Measurements from ENCODE around the gene MALT1.
"Not testable (repeated sequence)": the region's sequence is repeated elsewhere in the genome, so short reads cannot be mapped to it uniquely, and the experiment has no call there.

MALT1 gene

DNA sequence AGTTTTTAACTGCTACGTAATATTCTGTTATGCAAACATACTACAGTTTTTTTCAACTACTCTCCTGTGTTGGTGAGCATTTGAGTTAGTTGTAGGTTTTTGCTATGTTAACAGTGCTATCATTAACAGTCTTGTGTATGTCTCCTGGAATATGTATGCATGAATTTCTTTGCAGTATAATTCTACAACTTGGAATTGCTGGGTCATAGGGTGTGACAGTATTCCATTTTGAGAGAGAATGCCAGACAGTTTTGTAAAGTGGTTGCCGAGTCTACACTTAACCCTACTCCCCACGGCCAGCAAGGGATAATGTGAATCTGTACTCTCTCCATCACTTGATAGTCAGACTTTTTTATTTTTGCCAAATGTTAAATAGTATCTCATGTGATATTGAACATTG is 67.1 kb downstream of the MALT1 start:
- no peak for DNase-seq

DNA sequence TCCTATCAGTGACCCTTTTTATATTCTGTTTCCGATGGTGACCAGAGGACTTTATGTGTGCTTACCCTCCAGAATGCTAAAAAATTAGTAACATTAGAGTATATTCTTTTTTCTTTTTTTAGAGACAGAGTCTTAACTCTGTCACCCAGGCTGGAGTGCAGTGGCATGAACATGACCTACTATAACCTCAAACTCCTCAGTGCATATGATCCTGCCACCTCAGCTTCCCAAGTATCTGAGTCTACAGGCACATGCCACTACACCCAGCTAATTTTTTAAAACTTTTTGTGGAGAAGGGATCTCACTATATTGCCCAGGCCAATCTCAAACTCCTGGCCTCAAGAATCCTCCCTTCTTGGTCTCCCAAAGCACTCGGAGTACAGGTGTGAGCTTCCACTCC is 74.6 kb downstream of the MALT1 start:
- DNase-seq: no peak

DNA sequence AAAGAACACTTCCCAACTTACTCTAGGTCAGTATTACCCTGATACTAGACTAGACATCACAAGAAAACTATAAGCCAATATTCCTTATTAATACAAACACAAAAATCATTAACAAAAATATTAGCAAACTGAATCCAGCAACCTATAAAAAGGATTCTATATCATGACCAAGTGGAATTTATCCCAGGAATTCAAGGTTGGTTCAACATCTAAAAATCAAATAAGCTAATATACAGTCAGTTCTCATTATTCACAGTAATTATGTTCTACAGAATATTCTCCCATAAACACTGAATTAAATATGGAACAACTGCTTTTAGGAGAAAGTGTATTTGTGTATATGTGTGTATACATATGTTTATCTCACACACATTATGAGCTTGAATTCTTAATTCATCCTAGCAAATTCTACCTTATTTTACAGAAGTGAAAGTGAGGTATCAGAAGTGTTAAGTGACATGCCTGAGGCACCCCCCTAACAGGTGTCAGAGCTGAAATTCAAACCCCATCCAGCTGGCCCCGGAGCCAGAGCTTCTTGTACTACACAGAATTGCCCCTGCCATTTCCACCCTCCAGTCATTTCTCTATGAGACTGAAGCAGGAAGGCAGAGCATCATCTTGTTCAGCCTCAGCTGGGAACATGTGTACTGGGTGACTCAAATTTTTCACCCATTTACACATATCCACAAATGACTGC is 77.8 kb downstream of the MALT1 start:
- DNase-seq: no peak

DNA sequence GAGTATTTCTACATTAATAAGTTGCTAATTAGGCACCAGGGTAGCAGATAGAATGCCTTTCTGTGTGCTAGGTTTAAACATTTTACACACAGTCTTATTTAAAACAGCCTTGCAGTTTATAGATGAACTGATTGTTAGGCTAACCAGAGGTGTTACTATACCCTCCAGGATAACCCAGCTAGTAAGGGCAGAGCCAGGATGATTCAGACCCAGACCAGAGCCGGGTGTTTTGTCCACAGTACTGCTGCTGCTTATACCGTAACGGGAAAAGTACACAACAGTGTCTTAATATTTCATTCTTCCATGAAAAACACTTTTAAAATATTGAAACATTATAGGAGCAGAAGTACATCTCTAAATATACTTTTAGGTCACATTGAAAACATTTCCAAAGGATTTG is 82.7 kb downstream of the MALT1 start:
- DNase-seq: no peak

DNA sequence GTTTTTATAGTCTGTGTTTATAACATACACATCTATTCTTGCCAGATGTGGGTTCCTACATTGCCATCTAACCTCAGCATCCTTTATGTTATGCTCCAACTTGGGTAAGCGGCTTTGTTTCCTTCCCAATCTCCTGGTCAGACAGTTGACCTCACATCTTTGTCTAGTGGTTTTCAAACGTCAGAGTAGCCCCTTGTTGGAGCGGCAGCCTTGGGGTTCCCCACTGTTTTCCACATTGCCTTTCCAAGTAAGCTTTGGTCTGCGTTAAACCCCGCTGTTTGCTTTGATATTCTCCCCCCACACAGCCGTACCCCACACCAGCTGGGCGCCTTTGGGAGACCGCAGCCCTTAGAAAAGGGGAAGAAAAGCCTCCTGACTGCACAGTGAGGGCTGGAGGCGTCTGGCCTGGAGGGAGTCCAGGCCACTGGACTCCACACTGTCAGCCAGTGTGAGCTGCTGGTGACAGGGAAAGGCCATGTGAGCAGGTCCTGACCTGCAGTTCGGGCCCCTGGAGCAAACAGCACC is 83.3 kb downstream of the MALT1 start:
- peak in 1 of 2 donors; percentile 12 for DNase-seq

DNA sequence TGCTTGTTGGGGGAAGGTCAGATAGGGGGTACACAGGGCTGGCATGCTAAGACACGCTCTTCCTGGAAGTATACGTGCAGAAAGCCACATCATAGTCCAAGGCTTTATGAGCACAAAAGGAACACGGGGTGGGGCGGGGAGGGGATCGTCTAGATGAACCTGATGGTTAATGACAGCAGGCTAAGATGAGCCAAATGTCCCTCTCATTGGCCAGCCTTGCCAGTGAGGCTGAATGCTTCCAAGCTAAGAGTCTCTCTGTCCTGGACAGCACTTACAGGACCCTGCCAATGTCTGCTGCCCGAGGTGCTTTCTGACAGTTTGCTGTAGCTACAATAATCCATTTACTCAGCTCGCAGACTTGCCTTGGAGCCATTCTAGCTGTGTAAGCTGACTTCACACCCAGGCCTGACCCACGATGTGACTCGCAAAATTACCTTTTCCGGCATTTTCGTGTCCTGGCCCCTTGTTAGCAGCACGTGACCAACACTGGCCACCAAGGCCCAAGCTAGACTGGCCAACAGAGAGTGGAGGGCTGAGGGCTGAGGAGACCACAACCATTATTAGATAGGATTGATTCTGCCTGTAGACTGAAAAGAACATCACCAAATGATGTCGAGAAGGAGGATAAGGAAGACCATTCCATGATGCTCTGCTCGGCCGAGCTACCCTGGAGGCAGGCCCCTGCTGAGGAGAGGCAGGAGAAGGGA is 84.2 kb downstream of the MALT1 start:
- DNase-seq: no peak

DNA sequence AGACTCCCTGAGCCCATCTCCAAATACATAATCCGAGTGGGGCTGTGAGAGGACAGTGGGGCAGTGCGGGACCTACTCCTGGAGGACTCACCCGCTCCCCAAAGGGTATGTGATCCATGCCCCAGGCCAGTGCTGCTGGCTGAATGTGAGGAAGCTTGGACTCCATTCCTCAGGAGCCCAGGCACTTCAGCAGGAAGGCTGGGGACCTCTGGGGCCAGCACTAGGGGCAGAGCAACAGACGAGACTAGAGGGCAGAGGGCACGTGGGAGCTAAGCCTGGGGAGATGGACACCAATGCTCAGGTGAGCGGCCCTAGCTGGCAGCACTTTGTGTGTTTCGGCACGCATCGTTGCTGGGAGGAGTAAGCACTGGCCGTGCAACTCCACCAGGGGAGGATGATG is 84.9 kb downstream of the MALT1 start:
- no peak for DNase-seq

DNA sequence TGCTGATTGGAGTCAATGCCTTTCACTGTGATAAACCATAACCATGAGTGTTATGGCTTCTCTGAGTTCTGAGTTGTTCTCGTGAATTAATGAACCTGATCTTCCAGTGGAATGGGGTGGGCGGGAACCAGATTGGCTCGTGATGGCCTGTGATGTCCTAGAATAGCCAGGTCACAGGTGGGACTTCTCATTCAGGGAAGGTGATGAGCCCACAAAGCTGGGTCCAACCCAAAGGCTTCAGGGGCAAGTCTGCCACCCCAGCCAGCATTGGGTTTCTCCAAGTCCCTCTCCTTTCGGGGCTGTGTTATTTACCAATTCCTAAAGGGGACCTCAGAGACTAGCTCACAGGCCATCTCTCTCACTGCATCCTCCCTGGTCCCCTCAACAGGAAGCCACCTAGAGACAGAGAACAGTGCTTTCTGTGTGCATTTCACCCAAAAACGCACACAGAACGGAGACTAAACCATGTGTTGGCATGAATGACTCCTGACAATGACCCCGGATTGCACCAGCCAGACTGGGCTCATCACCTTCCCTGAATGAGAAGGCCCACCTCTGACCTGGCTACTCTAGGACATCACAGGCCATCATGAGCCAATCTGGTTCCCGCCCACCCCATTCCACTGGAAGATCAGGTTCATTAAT is 85.5 kb downstream of the MALT1 start:
- DNase-seq: no peak

DNA sequence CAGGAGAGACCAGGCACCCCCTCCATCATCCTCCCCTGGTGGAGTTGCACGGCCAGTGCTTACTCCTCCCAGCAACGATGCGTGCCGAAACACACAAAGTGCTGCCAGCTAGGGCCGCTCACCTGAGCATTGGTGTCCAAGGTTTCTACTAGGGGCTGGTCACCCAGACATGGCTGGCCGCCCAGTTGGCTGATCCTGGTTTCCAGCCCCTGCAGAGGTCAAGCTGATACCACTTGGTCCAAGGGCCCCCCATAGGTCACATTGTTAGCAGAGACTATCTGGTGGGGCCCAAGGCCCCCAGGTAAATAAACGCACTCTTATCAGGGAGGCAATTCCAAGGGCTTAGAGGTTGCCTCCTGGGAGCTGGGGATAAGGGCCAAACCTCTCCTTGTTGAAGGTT is 86.1 kb downstream of the MALT1 start:
- DNase-seq: not testable (repeated sequence)

DNA sequence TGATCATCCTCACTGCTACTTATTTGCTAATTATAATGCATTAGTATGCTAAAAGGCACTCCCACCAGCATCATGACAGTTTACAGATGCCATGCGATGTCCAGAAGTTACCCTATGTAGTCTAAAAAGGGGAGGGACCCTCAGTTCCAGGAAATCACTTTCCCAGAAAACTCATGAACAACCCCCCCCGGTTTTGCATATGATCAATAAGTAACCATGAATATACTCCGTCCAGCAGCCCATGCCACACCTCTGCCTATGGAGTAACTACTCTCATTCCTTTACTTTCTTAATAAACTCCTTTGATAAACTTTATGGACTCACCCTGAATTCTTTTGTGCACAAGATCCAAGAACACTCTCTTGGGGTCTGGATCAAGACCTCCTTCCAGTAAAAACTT is 86.8 kb downstream of the MALT1 start:
- DNase-seq: no peak

DNA sequence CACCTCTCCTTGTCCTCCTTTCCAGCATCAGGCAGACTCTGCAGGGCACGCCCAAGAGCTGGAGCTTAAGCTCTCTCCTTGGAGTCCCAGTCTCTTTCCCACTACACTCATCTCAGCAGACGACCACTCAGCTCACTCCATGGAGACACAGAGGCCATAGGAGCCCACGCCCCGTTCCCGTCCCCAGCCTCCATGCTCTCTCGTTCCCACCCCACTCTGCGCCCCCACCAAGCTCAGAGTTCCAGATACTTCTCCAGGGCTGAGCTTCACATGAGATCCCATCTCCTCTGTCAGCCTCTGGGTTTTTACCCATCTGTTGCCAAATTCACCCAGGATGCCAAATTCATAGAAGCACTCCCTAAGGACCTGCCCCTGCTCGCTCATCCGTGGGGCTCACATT is 87.3 kb downstream of the MALT1 start:
- DNase-seq: no peak

DNA sequence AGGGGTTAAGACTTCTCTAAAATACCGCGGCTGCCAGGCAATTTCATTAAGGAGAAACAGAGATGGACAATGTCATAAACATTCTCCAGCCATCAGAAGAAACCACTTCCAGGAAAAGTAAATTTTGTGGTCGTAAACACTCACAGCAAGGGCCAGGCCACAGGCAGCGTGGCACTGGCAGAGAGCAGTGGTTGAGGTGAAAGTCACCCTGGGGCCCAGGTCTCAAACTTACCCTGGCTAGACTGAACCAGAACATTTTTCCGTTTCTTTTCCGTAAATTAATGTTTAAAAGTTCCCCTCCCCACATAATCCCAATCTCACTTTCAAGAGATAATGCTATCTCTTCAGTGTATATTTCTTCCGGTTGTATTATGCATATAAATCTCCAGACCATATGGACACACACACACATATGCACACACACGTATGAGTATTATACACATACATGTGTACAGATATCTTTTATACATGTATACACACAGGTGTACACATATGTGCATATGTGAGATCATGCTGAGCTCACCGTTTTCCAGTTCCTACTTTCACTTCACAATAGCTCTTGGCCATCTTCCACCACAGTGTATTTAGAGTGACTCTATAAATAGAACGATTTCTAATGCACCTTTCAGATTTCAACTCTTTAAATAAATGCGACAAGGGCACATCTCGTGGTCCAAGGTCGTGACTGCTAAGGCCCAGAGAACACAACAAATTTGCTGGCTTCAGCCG is 90.1 kb downstream of the MALT1 start:
- DNase-seq: no peak

DNA sequence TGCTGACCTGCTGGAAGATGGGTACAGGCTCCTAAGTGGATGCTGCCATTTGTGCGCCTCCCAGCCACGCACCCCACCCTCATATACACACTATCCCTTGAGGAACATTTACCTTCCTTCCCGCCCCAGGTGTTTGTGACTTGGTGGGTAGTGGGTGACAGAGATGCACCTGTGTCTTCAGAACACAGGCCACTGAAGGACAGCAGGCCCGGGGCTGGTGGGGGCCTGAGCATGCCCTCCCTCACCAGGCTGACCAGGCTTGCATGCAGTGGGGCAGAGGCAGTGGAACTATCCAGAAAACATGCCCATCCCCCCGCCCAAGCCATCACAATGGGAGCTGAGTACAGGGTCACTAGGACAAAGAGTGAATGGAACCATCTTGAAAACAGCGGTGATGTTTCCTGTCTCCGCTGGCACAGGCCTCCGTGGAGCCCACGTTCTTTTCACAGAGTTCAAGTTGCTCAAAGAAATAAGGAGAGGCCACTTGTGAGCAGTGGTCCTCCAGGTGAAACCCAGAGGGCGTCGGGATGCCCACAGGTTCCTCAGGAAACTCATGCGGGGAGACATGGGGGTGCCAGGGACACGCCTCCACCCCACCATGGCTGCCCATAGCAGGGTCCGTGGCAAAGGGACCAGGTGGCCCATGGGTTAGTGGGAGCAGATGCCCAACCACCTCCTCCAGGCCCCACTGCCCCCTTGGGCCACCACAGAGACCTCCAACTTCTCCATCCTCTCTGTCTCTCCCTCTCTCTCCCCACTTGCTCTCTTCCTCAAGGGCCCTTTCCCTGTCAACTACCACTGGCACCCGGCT is 90.9 kb downstream of the MALT1 start:
- no peak for DNase-seq

DNA sequence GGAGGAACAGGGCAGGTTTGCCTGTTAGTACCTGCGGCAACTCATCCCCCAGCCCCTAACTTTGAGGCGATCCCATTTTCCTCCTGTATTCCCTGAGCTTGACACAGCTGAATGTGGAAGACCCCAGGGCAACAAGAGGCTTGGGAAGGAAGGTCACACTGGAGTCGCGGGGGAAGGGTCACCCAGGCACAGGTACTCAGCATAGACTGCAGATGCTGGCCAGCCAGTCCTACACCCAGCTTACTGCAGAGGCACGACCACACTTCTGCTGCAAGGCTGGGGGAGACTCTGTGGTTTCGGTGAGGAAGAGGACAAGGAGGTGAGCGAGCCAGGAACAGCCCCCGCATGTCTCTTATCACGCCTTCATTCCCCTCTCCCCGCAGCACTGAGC is 91.5 kb downstream of the MALT1 start:
- DNase-seq: no peak

DNA sequence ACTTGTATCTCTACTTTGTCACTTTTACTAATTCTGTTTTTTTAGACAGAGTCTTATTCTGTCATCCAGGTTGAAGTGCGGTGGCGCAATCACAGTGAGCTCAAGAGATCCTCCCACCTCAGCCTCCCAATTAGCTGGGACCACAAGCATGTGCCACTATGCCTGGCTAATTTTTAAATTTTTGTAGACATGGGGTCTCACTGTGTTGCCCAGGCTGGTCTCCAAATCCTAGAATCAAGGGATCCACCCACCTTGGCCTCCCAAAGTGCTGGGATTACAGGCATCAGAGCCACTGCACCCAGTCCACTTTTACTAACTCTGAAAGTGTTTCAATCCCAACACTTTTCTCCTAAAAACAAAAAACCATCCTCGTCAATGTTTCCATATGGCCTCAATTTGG is 94.9 kb downstream of the MALT1 start:
- DNase-seq: no peak

DNA sequence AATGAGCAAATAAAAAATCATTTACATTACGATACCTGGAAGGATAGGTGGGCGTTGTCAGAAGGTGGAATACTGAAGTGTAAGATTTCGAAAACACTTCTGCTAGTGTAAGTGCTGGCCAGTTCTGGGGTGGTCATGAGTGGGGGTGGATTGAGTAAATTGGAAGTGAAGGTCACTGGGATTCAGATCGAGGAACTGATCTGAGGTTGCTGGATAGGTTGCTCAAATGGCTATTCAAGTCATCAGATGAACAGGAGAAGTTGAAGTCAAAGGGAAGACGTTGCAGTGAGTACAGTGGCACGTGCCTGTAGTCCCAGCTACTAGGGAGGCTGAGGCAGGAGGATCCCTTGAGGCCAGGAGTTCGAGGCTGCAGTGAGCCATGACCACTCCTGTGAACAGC is 95.7 kb downstream of the MALT1 start:
- DNase-seq: no peak

DNA sequence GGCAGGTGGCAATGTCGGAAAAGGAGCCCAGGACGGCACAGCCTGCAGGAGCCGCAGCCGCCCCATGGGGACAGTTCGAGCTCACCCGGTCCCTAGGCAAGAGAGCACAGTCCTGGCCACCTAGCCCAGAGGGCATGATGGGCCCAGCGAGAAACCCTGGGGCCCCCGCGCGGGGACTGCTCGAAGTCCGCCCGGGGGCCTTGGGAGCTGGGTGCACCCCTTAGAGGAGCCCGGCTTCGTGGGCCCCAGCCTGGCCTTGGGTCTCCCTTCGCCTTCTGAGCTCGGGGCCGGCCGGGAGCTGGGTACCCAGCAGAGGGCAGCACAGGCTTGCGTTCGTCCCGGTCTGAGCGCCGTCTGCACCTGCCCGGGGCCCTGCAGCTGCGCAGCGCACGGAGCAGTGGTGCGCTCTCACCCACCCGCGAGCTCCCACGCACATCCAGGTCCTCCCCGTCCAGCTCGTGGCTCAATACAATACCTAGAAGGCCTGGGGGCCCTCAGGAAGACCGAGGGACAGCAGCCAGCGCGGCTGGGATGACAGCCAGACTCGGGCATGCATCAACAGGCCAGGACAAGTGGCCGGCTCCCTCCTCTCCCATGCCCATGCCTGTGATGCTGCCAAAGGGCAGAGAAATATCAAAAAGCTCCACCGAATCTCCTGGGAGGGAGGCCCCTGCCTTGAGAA is 97.2 kb downstream of the MALT1 start:
- DNase-seq: peak; percentile 63 to 65

DNA sequence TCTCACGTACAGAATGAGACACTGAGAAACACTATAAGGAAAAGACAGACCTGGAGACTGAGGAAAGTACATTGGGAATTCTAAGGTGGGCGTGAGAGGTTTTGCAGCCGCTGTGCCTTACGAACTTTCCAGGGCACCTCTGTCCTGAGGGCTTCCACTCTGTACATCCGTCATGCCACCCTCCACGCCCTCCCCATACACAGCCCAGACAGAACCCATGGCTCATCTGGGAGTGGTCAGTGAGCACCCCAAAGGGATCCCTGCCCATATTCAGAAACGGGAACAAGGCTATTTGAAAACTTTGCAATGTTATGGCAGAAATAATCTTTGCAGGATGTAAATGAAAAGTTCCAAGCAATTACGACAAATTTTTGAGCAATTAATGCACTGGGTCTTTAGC is 98.1 kb downstream of the MALT1 start:
- no peak for DNase-seq

DNA sequence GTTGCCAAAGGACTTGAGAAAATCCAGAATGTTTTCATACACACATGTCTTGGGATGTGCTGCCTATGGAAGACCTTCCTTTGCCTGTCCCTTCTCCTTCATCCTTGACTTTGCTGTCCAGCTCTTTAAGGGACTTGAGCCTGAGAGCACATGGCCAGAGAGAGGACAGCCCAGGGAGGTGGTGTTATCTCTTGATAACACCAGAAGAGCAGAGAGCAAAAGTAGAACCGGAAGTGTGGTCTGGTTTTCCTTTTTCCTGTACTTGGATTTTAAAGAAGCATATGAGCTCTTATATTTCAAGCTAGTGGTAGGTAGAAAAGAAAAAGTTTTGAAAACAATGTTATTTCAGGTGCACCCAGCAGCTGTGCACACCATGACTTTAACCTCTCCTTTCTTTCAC is 99.3 kb downstream of the MALT1 start:
- DNase-seq: no peak

DNA sequence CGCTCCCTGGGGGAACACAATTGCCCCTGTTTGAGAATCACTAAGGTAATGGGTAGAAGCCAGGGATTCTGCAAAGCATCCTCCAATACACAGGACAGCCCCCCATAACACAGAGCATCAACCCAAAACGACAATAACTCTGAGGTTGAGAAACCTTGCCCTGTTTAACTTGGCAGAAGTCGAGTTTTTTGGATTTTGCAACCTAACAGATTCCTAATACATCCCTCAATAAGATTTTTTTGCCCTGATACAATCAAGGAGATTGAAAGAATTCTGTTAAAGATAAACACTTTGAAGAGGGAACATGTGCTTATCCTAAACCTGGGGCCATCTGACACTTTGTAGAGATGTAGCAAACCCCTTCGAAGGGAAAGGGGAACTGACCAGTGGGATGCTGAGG is 100.9 kb downstream of the MALT1 start:
- DNase-seq: no peak

DNA sequence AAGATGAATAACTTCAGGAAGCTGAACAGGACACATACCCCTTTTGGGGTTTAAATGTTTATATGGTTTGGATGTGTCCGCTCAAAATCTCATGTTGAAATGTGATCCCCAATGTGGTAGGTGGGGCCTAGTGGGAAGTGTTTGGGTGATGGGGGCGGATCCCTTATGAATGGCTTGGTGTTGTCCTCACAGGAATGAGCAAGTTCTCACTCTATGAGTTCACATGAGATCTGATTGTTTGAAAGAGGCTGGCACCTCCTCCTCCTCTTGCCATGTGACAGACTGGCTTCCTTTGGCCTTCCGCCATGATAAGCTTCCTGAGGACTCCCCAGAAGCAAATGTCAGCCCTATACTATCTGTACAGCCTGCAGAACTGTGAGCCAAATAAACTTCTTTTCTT is 104.8 kb downstream of the MALT1 start:
- no peak for DNase-seq

DNA sequence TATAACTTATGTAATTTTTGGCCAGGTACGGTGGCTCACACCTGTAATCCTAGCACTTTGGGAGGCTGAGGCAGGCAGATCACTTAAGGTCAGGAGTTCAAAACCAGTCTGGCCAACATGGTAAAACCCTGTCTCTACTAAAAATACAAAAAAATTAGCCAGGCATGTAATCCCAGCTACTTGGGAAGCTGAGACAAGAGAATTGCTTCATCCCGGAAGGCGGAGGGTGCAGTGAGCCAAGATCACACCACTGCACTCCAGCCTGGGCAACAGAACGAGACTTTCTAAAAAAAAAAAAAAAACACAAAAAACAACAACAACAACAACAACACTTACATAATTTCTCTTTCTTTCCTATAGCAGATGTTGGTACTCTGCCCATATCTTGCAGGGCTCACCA is 105.3 kb downstream of the MALT1 start:
- DNase-seq: not testable (repeated sequence)

All from CD4-positive, alpha-beta T cell treated with Interleukin-1 beta for 1 hour (primary cell).